K562 (cell line): ENCODE measurements around the gene SGSM2. TPM values are rescaled to one million over a fixed set of nuclear protein-coding genes. Genes with fewer than 3 reads are reported as not detected.
A peak's percentile ranks its signal among the peaks of the same experiment; 100 is the strongest.

Experiments used
- ARHGAP35 ChIP-seq: fragments of 450-650 bp; IDR thresholded peaks from 2 replicates; pipeline ENCODE4 v1.6.1; 2018; ENCODE audit not compliant: partially characterized antibody
- CHD4 ChIP-seq: fragments of 200-600 bp; sonication (generic); IDR thresholded peaks from 3 replicates; pipeline ENCODE4 v1.6.1; 2012; ENCODE audit warnings: low read depth, mild to moderate bottlenecking, mixed read lengths, low read length, inconsistent platforms; ENCODE audit not compliant: insufficient read depth, insufficient replicate concordance, poor library complexity, severe bottlenecking
- CREBBP ChIP-seq: IDR thresholded peaks from one replicate; pipeline ENCODE4 v1.6.1; 2012; ENCODE audit warnings: low read depth, mild to moderate bottlenecking, control low read depth, inconsistent platforms, low read length
- HMGN3 ChIP-seq: IDR thresholded peaks from 2 replicates; pipeline ENCODE4 v1.6.1; 2011; ENCODE audit warnings: borderline replicate concordance, low read depth, mild to moderate bottlenecking, mixed read lengths, low read length; ENCODE audit not compliant: insufficient read length; ENCODE audit errors: extremely low read depth
- HNRNPUL1 ChIP-seq: fragments of 200-400 bp; formaldehyde crosslinking; IDR thresholded peaks from 2 replicates; pipeline ENCODE4 v1.6.1; 2017; ENCODE audit warnings: low read length
- JUNB ChIP-seq: fragments of 450-650 bp; formaldehyde crosslinking; conservative IDR thresholded peaks from 2 replicates; pipeline ENCODE4 v1.4.0; 2020; ENCODE audit warnings: mild to moderate bottlenecking
- KDM1A ChIP-seq, 2 experiments: fragments of 450-650 bp; IDR thresholded peaks; 2 replicates each; pipeline ENCODE4 v1.6.1; 2016; ENCODE audit warnings: mild to moderate bottlenecking in 2 of 2
- KLF13 ChIP-seq: fragments of 450-650 bp; IDR thresholded peaks from 2 replicates; pipeline ENCODE4 v1.6.1; 2016; ENCODE audit warnings: missing genetic modification characterization, low read depth, mild to moderate bottlenecking, missing compliant biosample characterization, moderate library complexity, borderline replicate concordance
- MAZ ChIP-seq, 2 experiments: fragments of 450-650 bp in 1 of 2; sonication (generic) in 1 of 2; formaldehyde crosslinking; IDR thresholded peaks in 1 of 2; conservative IDR thresholded peaks in 1 of 2; 2 replicates each; pipeline versions ENCODE4 v1.4.0 to v1.5.0; 2020; ENCODE audit warnings: mild to moderate bottlenecking in 1 of 2, missing genetic modification reagents in 1 of 2
- NCOR1 ChIP-seq: fragments of 450-650 bp; IDR thresholded peaks from 2 replicates; pipeline ENCODE4 v1.6.1; 2016; ENCODE audit warnings: mild to moderate bottlenecking, moderate library complexity
- NEUROD1 ChIP-seq: fragments of 150-350 bp; IDR thresholded peaks from 2 replicates; pipeline ENCODE4 v1.6.1; 2014; ENCODE audit warnings: borderline replicate concordance, low read length, low read depth; ENCODE audit not compliant: partially characterized antibody
- NFIX ChIP-seq: fragments of 250-450 bp; sonication (Bioruptor Pico); IDR thresholded peaks from 2 replicates; pipeline ENCODE4 v1.4.0; 2020; ENCODE audit warnings: low read depth, mild to moderate bottlenecking, moderate library complexity
- POLR2G ChIP-seq: fragments of 200-400 bp; formaldehyde crosslinking; IDR thresholded peaks from 2 replicates; pipeline ENCODE4 v1.6.1; 2017; ENCODE audit warnings: low read depth, mild to moderate bottlenecking, antibody characterized with exemption, low read length, moderate library complexity
- PTRF ChIP-seq: fragments of 450-650 bp; IDR thresholded peaks from 2 replicates; pipeline ENCODE4 v1.6.1; 2016; ENCODE audit warnings: mild to moderate bottlenecking, missing genetic modification characterization, missing compliant biosample characterization
- SFPQ ChIP-seq: fragments of 200-400 bp; formaldehyde crosslinking; IDR thresholded peaks from 2 replicates; pipeline ENCODE4 v1.6.1; 2017; ENCODE audit warnings: mild to moderate bottlenecking, low read depth, low read length, moderate library complexity
- TAF1 ChIP-seq: IDR thresholded peaks from 2 replicates; pipeline ENCODE4 v1.6.1; 2011; ENCODE audit warnings: mild to moderate bottlenecking, low read length, moderate library complexity; ENCODE audit not compliant: insufficient read depth, control insufficient read depth, severe bottlenecking; ENCODE audit errors: extremely low read depth
- THRB ChIP-seq: fragments of 450-650 bp; formaldehyde crosslinking; conservative IDR thresholded peaks from 2 replicates; pipeline ENCODE4 v1.4.0; 2022; ENCODE audit warnings: mild to moderate bottlenecking, missing genetic modification characterization
- YBX1 ChIP-seq: fragments of 450-650 bp; IDR thresholded peaks from 2 replicates; pipeline ENCODE4 v1.7.1; 2016; ENCODE audit warnings: mild to moderate bottlenecking
- ZNF347 ChIP-seq: fragments of 450-650 bp; formaldehyde crosslinking; IDR thresholded peaks from 2 replicates; pipeline ENCODE4 v1.4.0; 2020; ENCODE audit warnings: low read depth, mild to moderate bottlenecking, moderate library complexity
- polyA plus RNA-seq, 8 experiments: library from polyadenylated mRNA; depleted of rRNA in 4 of 8; stranded (reverse) in 5 of 8; unstranded in 3 of 8; fragments of >200 nt; fragmentation: Nextera tagmentation in 2 of 8; fragmentation: Illumina TruSeq in 1 of 8; extraction: Ambion mirVana in 2 of 8; extraction: Trizol in 1 of 8; gene quantifications; 2 replicates each; pipeline versions ENCODE4 v1.2.1 to v1.2.3, GENCODE V29; 2011 to 2014; ENCODE audit warnings: inconsistent platforms in 1 of 8, missing spikeins in 1 of 8
- total RNA-seq, 7 experiments: library from RNA; depleted of rRNA in 6 of 7; stranded (reverse); fragments of >200 nt in 6 of 7; fragmentation: Illumina TruSeq in 2 of 7; extraction: Trizol in 2 of 7; gene quantifications; 2 replicates each; pipeline versions ENCODE4 v1.2.1 to v1.2.3, GENCODE V29; 2011 to 2021; ENCODE audit warnings: low replicate concordance in 1 of 7
- TF ChIP-seq, protein P1 (sequence below): fragments of 450-650 bp; IDR thresholded peaks from 2 replicates; pipeline ENCODE4 v1.6.1; 2018; ENCODE audit not compliant: partially characterized antibody

Gene SGSM2
- total and polyA plus RNA-seq, 9 of the 15 experiments (the other 6 are each of a cell fraction or from before 2014, with no cell fraction given) = 0.20 to 26.3 (median 14.8) TPM

GRCh38 chr17:2337544-2338314 is 428 bp downstream of the SGSM2 start (continued):
- TF ChIP-seq SFPQ = no peak
- no peak for TF ChIP-seq JUNB (CRISPR knock-in tag)
- TF ChIP-seq TAF1 = peak; percentile 30
- no peak for TF ChIP-seq ZNF347 (CRISPR knock-in tag)
- no peak for TF ChIP-seq CHD4
- TF ChIP-seq PTRF = no peak
- no peak for TF ChIP-seq NCOR1
- TF ChIP-seq KLF13 = peak; percentile 53; the same call in 1 of the 2 replicates
- no peak for TF ChIP-seq ARHGAP35
- TF ChIP-seq MAZ (CRISPR knock-in tag; conservative IDR thresholded peaks at IDR 0.05 in 1 of 2, IDR thresholded peaks at IDR 0.05 in 1 of 2) = peak in 1 of 2 experiments; percentile 23; a peak in 1 of 4 replicates
- TF ChIP-seq, protein P1, sequence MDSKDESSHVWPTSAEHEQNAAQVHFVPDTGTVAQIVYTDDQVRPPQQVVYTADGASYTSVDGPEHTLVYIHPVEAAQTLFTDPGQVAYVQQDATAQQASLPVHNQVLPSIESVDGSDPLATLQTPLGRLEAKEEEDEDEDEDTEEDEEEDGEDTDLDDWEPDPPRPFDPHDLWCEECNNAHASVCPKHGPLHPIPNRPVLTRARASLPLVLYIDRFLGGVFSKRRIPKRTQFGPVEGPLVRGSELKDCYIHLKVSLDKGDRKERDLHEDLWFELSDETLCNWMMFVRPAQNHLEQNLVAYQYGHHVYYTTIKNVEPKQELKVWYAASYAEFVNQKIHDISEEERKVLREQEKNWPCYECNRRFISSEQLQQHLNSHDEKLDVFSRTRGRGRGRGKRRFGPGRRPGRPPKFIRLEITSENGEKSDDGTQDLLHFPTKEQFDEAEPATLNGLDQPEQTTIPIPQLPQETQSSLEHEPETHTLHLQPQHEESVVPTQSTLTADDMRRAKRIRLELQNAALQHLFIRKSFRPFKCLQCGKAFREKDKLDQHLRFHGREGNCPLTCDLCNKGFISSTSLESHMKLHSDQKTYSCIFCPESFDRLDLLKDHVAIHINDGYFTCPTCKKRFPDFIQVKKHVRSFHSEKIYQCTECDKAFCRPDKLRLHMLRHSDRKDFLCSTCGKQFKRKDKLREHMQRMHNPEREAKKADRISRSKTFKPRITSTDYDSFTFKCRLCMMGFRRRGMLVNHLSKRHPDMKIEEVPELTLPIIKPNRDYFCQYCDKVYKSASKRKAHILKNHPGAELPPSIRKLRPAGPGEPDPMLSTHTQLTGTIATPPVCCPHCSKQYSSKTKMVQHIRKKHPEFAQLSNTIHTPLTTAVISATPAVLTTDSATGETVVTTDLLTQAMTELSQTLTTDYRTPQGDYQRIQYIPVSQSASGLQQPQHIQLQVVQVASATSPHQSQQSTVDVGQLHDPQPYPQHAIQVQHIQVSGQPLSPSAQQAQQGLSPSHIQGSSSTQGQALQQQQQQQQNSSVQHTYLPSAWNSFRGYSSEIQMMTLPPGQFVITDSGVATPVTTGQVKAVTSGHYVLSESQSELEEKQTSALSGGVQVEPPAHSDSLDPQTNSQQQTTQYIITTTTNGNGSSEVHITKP = peak; percentile 82
- TF ChIP-seq POLR2G = peak; percentile 51; the same call in 1 of the 2 replicates
- no peak for TF ChIP-seq NEUROD1
- no peak for TF ChIP-seq YBX1
- no peak for TF ChIP-seq KDM1A (IDR thresholded peaks at IDR 0.05)
- peak; percentile 7 for TF ChIP-seq HMGN3
- TF ChIP-seq THRB (CRISPR knock-in tag) = no peak
- TF ChIP-seq CREBBP = no peak
- no peak for TF ChIP-seq HNRNPUL1
- no peak for TF ChIP-seq NFIX (CRISPR knock-in tag)
